IPS DF 6.9 (cell line): ENCODE measurements around the gene C2.

Experiments
- DNase-seq: peaks from one replicate; pipeline ENCODE4 v3.0.0-alpha.2; 2013; ENCODE audit warnings: low read depth, low spot score
- H3K27ac ChIP-seq: one replicate; pipeline ENCODE4 v1.5.1; 2013; ENCODE audit warnings: low read length, control low read depth
- H3K27me3 ChIP-seq: 2 replicates; pipeline ENCODE4 v1.6.1; 2013; ENCODE audit warnings: mild to moderate bottlenecking, low read length; ENCODE audit not compliant: control insufficient read depth, insufficient read depth
- H3K36me3 ChIP-seq: 2 replicates; pipeline ENCODE4 v1.6.1; 2013; ENCODE audit warnings: low read length; ENCODE audit not compliant: control insufficient read depth, insufficient read depth
- H3K4me1 ChIP-seq: 2 replicates; pipeline ENCODE4 v1.6.1; 2013; ENCODE audit warnings: low read length; ENCODE audit not compliant: control insufficient read depth, insufficient read depth
- H3K4me3 ChIP-seq: 2 replicates; pipeline ENCODE4 v1.5.1; 2013; ENCODE audit warnings: mild to moderate bottlenecking, low read length
- H3K9me3 ChIP-seq: 2 replicates; pipeline ENCODE4 v1.6.1; 2013; ENCODE audit warnings: low read length, inconsistent platforms; ENCODE audit not compliant: control insufficient read depth, insufficient read depth
- WGBS: extraction: QIAGEN DNeasy Blood & Tissue Kit; methylation state at CpG from one replicate; pipeline ENCODE4 v1.1.7; 2013; ENCODE audit warnings: mixed read lengths, missing lambda C conversion rate; ENCODE audit not compliant: insufficient read length, insufficient coverage; 5-methylcytosine and 5-hydroxymethylcytosine counted together

The C2 gene

DNA sequence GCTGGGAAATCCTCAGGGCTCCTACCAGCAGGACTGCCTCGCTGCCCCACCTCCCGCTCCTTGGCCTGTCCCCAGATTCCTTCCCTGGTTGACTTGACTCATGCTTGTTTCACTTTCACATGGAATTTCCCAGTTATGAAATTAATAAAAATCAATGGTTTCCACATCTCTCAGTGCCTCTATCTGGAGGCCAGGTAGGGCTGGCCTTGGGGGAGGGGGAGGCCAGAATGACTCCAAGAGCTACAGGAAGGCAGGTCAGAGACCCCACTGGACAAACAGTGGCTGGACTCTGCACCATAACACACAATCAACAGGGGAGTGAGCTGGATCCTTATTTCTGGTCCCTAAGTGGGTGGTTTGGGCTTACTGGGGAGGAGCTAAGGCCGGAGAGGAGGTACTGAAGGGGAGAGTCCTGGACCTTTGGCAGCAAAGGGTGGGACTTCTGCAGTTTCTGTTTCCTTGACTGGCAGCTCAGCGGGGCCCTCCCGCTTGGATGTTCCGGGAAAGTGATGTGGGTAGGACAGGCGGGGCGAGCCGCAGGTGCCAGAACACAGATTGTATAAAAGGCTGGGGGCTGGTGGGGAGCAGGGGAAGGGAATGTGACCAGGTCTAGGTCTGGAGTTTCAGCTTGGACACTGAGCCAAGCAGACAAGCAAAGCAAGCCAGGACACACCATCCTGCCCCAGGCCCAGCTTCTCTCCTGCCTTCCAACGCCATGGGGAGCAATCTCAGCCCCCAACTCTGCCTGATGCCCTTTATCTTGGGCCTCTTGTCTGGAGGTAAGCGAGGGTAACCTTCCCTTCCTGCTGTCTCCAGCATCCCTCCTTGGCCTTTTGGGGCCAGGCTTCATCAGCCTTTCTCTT is 18.2 kb downstream of the C2 start, which contains the start of gene CFB:
Gene CFB, plus strand, starts transcription at position 589 of the 863 bp plus-strand sequence. Its CDS starts 127 bp downstream, at position 716.
- Histone ChIP-seq H3K27me3 (no peaks in the 10 kb centered on the region), H3K9me3 (no peaks in the 10 kb centered on the region), H3K4me1 (no peaks in the 10 kb centered on the region), H3K36me3 (peaks cover 2% of the 10 kb centered on the region; the same call in 1 of the 2 replicates), H3K4me3 (no peak within 1 kb of the TSS), H3K27ac (no peak within 1 kb of the TSS)
- WGBS: no CpG with 5 or more reads among the region's 11 CpGs
- DNase-seq: no peak

DNA sequence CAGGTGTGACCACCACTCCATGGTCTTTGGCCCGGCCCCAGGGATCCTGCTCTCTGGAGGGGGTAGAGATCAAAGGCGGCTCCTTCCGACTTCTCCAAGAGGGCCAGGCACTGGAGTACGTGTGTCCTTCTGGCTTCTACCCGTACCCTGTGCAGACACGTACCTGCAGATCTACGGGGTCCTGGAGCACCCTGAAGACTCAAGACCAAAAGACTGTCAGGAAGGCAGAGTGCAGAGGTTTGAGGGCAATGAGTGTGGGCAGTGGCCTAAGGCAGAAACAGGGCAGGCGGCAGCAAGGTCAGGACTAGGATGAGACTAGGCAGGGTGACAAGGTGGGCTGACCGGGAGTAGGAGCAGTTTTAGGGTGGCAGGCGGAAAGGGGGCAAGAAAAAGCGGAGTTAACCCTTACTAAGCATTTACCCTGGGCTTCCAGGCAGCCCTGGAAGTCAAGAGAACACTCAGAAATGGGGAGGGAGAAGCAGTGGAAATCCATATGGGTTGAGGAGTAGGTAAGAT is 18.9 kb downstream of the C2 start:
- Histone ChIP-seq H3K36me3 (peaks cover 3% of the 10 kb centered on the region; the same call in 1 of the 2 replicates), H3K27me3 (no peaks in the 10 kb centered on the region), H3K9me3 (no peaks in the 10 kb centered on the region), H3K4me3 (no peak overlapping the region), H3K27ac (no peak overlapping the region), H3K4me1 (no peaks in the 10 kb centered on the region)
- no peak for DNase-seq
- no CpG with 5 or more reads among the region's 11 CpGs for WGBS

DNA sequence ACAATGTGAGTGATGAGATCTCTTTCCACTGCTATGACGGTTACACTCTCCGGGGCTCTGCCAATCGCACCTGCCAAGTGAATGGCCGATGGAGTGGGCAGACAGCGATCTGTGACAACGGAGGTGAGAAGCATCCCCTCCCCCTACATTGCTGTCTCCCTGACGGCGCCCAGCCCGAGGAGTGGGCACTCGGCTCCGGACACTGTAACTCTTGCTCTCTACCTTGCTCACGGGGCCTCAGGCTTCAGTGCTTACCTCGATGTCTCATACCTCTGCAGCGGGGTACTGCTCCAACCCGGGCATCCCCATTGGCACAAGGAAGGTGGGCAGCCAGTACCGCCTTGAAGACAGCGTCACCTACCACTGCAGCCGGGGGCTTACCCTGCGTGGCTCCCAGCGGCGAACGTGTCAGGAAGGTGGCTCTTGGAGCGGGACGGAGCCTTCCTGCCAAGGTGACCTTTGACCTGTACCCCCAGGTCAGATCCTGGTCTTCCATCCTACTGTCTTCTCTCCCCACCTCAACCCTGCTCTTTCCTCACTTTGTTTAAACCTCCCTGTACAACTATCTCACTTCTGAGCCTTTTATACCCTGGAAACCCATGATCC is 19.7 kb downstream of the C2 start:
- no peak overlapping the region for H3K4me3 ChIP-seq
- no peaks in the 10 kb centered on the region for H3K4me1 ChIP-seq
- no peak overlapping the region for H3K27ac ChIP-seq
- H3K27me3 ChIP-seq: no peaks in the 10 kb centered on the region
- H3K36me3 ChIP-seq: peaks cover 9% of the 10 kb centered on the region; the same call in 1 of the 2 replicates
- no CpG with 5 or more reads among the region's 24 CpGs for WGBS
- DNase-seq: no peak
- no peaks in the 10 kb centered on the region for H3K9me3 ChIP-seq

GRCh38 chr6:31947864-31948263 is 20.3 kb downstream of the C2 start:
- no peak for DNase-seq
- Histone ChIP-seq H3K9me3 (no peaks in the 10 kb centered on the region), H3K4me1 (no peaks in the 10 kb centered on the region), H3K27me3 (no peaks in the 10 kb centered on the region), H3K36me3 (peaks cover 11% of the 10 kb centered on the region), H3K4me3 (no peak overlapping the region), H3K27ac (no peak overlapping the region)
- WGBS: no CpG with 5 or more reads among the region's 4 CpGs

DNA sequence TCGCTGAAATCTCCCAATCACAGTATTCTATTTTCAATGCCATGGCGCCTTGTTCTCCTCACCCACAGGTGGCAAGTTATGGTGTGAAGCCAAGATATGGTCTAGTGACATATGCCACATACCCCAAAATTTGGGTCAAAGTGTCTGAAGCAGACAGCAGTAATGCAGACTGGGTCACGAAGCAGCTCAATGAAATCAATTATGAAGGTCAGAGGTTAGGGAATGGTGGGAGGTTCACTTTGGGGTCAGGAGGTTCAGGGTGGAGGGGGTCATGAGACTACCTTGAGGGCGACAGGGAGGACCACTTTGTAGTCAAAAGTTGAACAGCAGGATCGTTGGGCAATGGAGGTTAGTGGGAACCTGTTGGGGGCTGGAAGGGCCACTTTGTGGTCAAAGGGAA is 20.8 kb downstream of the C2 start:
- no peak overlapping the region for H3K27ac ChIP-seq
- H3K4me1 ChIP-seq: no peaks in the 10 kb centered on the region
- H3K27me3 ChIP-seq: no peaks in the 10 kb centered on the region
- WGBS: no CpG with 5 or more reads among the region's 5 CpGs
- H3K36me3 ChIP-seq: peaks cover 14% of the 10 kb centered on the region
- DNase-seq: no peak
- H3K9me3 ChIP-seq: no peaks in the 10 kb centered on the region
- H3K4me3 ChIP-seq: no peak overlapping the region

GRCh38 chr6:31948753-31949413 is 21.4 kb downstream of the C2 start:
- WGBS: no CpG with 5 or more reads among the region's 6 CpGs
- no peak for DNase-seq
- no peaks in the 10 kb centered on the region for H3K27me3 ChIP-seq
- H3K4me3 ChIP-seq: no peak overlapping the region
- no peaks in the 10 kb centered on the region for H3K4me1 ChIP-seq
- H3K36me3 ChIP-seq: peaks cover 18% of the 10 kb centered on the region
- no peak overlapping the region for H3K27ac ChIP-seq
- H3K9me3 ChIP-seq: no peaks in the 10 kb centered on the region

GRCh38 chr6:31949926-31950548 is 22.5 kb downstream of the C2 start:
- no peak for DNase-seq
- H3K4me3 ChIP-seq: no peak overlapping the region
- no peaks in the 10 kb centered on the region for H3K9me3 ChIP-seq
- H3K36me3 ChIP-seq: peaks cover 26% of the 10 kb centered on the region
- H3K27me3 ChIP-seq: no peaks in the 10 kb centered on the region
- WGBS: no CpG with 5 or more reads among the region's 7 CpGs
- no peak overlapping the region for H3K27ac ChIP-seq
- no peaks in the 10 kb centered on the region for H3K4me1 ChIP-seq

DNA sequence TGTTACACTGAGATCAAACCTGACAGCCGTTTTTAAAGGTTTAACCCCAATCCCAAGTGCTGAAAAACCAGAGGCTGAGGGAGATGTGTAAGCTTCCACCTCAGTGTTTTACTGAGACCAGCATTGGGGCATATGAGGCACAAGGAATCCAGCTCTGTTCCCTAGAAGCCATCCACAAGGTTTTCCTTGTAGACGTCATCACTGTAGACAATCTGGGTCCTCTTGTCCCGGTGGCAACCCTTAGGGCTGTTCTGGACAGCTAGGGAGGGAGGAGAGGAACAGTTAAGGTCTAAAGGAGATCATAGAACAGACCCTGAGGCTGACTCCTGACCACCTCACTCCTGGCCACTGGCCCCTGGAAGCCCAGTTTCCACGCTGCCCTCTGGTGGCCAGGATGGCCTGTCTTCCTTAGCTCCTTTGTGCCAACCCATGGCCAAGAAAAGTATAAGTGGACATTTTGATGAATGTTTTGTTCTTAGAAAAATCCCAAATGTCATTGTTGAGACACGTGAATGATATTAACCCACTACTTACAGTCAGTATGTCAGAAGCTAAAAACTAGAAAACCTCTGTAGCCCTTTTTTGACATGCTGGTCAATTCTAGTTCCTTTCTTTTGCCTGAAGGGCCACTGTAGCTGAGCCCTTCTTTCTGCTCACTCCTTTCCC is 24.8 kb downstream of the C2 start:
- Histone ChIP-seq H3K27ac (no peak overlapping the region), H3K27me3 (no peaks in the 10 kb centered on the region), H3K9me3 (no peaks in the 10 kb centered on the region), H3K4me1 (no peaks in the 10 kb centered on the region), H3K4me3 (no peak overlapping the region), H3K36me3 (peaks cover 31% of the 10 kb centered on the region)
- WGBS: no CpG with 5 or more reads among the region's 5 CpGs
- peak; percentile 25 for DNase-seq

DNA sequence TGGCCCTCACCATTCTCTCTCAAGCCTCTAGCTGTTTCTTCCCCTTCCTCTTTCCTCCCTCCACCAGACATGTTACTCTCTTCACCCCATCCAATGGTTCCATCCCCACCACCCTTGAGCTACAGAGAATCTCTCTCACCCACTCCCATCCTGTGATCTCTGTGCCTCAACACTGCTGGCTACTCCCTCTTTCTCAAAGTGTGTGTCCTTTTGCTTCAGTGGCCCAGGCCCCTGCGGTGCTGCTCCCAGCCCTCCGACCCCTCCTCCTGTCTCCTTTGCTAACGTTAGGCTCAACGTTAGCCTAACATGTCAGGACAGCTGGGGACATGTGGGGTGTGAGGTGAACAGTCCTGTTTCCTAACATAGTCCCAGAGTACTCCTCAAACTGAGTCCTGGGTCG is 25.4 kb downstream of the C2 start:
- no peak for DNase-seq
- H3K36me3 ChIP-seq: peaks cover 31% of the 10 kb centered on the region
- H3K27me3 ChIP-seq: no peaks in the 10 kb centered on the region
- no peak overlapping the region for H3K27ac ChIP-seq
- H3K4me1 ChIP-seq: no peaks in the 10 kb centered on the region
- H3K9me3 ChIP-seq: no peaks in the 10 kb centered on the region
- no peak overlapping the region for H3K4me3 ChIP-seq
- WGBS: no CpG with 5 or more reads among the region's 5 CpGs
